ENCODE results near the gene ZNF385C. TPM values are rescaled to one million over a fixed set of nuclear protein-coding genes. Genes with fewer than 3 reads are reported as not detected.

The ZNF385C gene
- total and polyA plus RNA-seq, 2 of the 13 experiments (the other 11 are each of a cell fraction or from before 2014, with no cell fraction given): 2.3 to 6.1 TPM

- TF ChIP-seq, protein P1, sequence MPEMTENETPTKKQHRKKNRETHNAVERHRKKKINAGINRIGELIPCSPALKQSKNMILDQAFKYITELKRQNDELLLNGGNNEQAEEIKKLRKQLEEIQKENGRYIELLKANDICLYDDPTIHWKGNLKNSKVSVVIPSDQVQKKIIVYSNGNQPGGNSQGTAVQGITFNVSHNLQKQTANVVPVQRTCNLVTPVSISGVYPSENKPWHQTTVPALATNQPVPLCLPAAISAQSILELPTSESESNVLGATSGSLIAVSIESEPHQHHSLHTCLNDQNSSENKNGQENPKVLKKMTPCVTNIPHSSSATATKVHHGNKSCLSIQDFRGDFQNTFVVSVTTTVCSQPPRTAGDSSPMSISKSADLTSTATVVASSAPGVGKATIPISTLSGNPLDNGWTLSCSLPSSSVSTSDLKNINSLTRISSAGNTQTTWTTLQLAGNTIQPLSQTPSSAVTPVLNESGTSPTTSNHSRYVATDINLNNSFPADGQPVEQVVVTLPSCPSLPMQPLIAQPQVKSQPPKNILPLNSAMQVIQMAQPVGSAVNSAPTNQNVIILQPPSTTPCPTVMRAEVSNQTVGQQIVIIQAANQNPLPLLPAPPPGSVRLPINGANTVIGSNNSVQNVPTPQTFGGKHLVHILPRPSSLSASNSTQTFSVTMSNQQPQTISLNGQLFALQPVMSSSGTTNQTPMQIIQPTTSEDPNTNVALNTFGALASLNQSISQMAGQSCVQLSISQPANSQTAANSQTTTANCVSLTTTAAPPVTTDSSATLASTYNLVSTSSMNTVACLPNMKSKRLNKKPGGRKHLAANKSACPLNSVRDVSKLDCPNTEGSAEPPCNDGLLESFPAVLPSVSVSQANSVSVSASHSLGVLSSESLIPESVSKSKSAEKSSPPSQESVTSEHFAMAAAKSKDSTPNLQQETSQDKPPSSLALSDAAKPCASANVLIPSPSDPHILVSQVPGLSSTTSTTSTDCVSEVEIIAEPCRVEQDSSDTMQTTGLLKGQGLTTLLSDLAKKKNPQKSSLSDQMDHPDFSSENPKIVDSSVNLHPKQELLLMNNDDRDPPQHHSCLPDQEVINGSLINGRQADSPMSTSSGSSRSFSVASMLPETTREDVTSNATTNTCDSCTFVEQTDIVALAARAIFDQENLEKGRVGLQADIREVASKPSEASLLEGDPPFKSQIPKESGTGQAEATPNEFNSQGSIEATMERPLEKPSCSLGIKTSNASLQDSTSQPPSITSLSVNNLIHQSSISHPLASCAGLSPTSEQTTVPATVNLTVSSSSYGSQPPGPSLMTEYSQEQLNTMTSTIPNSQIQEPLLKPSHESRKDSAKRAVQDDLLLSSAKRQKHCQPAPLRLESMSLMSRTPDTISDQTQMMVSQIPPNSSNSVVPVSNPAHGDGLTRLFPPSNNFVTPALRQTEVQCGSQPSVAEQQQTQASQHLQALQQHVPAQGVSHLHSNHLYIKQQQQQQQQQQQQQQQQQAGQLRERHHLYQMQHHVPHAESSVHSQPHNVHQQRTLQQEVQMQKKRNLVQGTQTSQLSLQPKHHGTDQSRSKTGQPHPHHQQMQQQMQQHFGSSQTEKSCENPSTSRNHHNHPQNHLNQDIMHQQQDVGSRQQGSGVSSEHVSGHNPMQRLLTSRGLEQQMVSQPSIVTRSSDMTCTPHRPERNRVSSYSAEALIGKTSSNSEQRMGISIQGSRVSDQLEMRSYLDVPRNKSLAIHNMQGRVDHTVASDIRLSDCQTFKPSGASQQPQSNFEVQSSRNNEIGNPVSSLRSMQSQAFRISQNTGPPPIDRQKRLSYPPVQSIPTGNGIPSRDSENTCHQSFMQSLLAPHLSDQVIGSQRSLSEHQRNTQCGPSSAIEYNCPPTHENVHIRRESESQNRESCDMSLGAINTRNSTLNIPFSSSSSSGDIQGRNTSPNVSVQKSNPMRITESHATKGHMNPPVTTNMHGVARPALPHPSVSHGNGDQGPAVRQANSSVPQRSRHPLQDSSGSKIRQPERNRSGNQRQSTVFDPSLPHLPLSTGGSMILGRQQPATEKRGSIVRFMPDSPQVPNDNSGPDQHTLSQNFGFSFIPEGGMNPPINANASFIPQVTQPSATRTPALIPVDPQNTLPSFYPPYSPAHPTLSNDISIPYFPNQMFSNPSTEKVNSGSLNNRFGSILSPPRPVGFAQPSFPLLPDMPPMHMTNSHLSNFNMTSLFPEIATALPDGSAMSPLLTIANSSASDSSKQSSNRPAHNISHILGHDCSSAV (CRISPR knock-in tag; IDR thresholded peaks at IDR 0.05; ENCODE audit: borderline replicate concordance): no peak
- TF ChIP-seq SMARCE1 (IDR thresholded peaks at IDR 0.05; ENCODE audit: borderline replicate concordance): no peak
- peak; percentile 91 for TF ChIP-seq PTBP1 (IDR thresholded peaks at IDR 0.05; ENCODE audit: low read depth, low read length, poor library complexity, severe bottlenecking)
- TF ChIP-seq NFRKB (IDR thresholded peaks at IDR 0.05): no peak
- no peak for TF ChIP-seq ZNF530 (CRISPR knock-in tag; IDR thresholded peaks at IDR 0.05; ENCODE audit: low read depth)
- TF ChIP-seq PHB2 (IDR thresholded peaks at IDR 0.05; ENCODE audit: partially characterized antibody): no peak
These were observed 78.5 kb downstream of the ZNF385C start, which contains the start of gene NKIRAS2 (continued) for GRCh38 chr17:42019509-42020404.
